ENCODE data around the gene RNF126. TPM values are rescaled to one million over a fixed set of nuclear protein-coding genes. Genes with fewer than 3 reads are reported as not detected.
"Not testable (repeated sequence)": the region's sequence is repeated elsewhere in the genome, so short reads cannot be mapped to it uniquely, and the experiment has no call there.

Gene RNF126
- total RNA-seq, 4 donors from 2014 or later, result 96.6 to 156 (median 126) TPM

DNA sequence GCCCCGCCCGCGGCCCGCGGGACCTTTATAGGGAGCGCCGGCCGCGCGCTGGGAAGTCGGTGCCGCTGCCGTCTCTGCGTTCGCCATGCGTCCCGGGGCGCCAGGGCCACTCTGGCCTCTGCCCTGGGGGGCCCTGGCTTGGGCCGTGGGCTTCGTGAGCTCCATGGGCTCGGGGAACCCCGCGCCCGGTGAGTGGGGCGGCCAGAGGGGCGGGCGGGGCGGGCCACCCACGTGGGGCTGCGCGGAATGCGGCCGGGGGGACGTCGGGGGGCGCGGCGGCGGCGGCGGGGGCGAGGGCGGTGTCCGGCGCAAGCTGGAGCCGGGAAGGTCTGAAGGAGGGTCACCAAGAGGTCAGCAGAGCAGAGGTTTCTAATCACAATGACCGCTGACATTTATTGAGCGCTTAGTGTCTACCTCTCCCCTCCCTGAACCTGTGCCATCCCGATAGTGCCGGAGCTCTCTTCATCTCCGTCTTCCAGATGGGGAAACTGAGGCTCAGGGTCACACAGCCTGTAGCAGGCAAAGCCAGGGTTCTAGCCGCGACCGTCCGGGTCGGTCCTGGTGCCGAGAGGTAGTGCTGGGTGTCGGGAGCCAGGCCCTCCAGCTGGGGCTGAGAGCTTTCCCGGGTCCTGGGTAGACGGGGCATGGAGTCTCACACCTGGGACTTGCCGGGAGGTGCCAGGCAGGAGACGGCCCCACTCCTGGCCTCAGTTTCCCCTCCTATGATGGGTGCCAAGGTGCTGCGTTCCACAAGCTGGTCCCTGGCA is 13.5 kb upstream of the RNF126 start, which contains the start of gene FSTL3:
TSS of gene FSTL3 (plus strand) at position 54 of the 767 bp plus-strand sequence. CDS start at position 86, 32 bp downstream.
- DNase-seq (ENCODE audit: low spot score in 2 of 2), result no peak
- intact Hi-C loops (cut with DNase I; ENCODE audit: low total_unique reads), result no loop called here
- 2 to 5% methylated on average over 30 to 50 of the region's 63 CpGs for WGBS, 2 donors
- TF ChIP-seq POLR2A (IDR thresholded peaks at IDR 0.05), result no peak
- TF ChIP-seq, protein P1, sequence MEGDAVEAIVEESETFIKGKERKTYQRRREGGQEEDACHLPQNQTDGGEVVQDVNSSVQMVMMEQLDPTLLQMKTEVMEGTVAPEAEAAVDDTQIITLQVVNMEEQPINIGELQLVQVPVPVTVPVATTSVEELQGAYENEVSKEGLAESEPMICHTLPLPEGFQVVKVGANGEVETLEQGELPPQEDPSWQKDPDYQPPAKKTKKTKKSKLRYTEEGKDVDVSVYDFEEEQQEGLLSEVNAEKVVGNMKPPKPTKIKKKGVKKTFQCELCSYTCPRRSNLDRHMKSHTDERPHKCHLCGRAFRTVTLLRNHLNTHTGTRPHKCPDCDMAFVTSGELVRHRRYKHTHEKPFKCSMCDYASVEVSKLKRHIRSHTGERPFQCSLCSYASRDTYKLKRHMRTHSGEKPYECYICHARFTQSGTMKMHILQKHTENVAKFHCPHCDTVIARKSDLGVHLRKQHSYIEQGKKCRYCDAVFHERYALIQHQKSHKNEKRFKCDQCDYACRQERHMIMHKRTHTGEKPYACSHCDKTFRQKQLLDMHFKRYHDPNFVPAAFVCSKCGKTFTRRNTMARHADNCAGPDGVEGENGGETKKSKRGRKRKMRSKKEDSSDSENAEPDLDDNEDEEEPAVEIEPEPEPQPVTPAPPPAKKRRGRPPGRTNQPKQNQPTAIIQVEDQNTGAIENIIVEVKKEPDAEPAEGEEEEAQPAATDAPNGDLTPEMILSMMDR (IDR thresholded peaks at IDR 0.05), result no peak
- peak within 1 kb of the TSS; percentile 44 for H3K4me3 ChIP-seq (ENCODE audit: low read depth, poor library complexity, severe bottlenecking)

DNA sequence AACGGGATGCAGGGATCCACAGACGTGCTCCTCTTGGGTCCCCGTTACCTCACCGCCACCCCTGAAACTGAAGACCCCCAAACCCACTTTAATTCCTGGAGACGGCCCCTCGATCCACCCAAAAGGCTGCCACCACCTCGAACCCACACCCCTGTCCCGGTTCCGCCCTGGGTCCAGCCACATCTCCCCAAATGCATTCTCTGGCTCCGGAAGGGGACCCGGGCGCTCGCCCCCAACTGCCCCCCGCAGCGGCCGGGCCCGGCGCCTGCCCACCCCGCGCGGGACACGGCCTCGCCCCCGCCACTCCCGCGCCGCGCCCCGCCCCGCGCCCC is 13.0 kb upstream of the RNF126 start:
- no peak for DNase-seq (ENCODE audit: low spot score in 2 of 2)
- H3K4me3 ChIP-seq (ENCODE audit: low read depth, poor library complexity, severe bottlenecking), result no peak overlapping the region
- WGBS, 2 donors, result 11% methylated on average over 10 to 19 of the region's 31 CpGs
- intact Hi-C loops (cut with DNase I; ENCODE audit: low total_unique reads), result no loop called here
- no peak for TF ChIP-seq POLR2A (IDR thresholded peaks at IDR 0.05)
- TF ChIP-seq, protein P1 (IDR thresholded peaks at IDR 0.05), result no peak

DNA sequence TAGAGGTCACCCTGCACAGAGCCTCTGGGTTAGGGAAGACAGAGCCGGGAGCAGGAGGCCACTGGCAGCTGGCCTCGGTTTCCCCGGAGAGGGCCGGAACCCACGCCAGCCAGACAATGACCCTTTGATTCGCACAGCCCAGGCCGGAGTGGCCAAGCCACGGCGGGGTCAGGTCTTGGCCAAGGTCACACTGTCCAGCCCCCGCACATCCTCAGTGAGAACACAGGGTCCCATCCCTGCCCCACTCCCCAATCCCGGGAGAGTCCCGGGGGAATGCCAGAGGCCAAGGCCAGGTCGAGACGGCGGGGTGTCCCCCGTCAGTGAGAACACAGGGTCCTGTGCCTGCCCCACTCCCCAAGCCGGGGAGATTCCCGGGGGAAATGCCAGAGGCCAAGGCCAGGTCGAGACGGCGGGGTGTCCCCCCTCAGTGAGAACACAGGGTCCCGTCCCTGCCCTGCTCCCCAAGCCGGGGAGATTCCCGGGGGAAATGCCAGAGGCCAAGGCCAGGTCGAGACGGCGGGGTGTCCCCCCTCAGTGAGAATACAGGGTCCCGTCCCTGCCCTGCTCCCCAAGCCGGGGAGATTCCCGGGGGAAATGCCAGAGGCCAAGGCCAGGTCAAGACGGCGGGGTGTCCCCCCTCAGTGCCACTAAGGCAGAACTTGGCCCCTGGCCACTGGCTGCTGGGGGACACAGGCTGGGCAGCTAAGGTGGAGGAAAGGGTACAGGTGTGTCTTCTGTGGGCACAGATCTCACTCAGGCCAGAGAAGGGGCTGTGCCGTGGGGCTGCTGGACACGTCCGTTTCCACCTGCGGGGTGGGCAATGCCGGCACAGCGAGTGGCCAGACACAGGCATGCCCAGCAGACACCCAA is 11.5 kb upstream of the RNF126 start:
- 61 to 68% methylated on average over 27 to 38 of the region's 38 CpGs for WGBS, 2 donors
- no peak for DNase-seq (ENCODE audit: low spot score in 2 of 2)
- H3K4me3 ChIP-seq (ENCODE audit: low read depth, poor library complexity, severe bottlenecking), result no peak overlapping the region
- no peak for TF ChIP-seq POLR2A (IDR thresholded peaks at IDR 0.05)
- TF ChIP-seq, protein P1 (IDR thresholded peaks at IDR 0.05), result no peak
- intact Hi-C loops (cut with DNase I; ENCODE audit: low total_unique reads), result no loop called here

DNA sequence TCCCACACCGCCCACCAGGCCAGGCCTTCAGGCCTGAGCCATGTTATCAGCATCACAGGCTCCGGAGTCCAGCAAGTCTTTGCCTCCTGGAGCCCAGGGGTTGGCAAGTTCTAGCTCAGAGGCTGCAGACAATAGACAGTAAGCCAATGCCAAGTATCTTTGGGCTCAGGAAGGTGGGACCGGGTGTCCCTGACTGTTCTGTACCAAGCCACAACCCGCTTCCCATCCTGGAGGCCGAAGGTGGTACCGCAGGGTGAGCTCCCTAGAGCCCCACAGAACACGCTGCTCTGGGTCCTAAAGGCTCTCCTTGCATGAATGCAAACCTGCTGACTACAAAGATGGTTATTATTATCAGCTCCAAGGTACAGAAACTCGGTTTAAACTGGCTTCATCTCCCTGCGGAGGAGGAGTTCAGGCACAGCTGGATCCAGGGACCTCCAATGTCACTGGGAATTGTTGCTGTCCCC is 7.6 kb upstream of the RNF126 start:
- intact Hi-C loops (cut with DNase I; ENCODE audit: low total_unique reads), result no loop called here
- H3K4me3 ChIP-seq (ENCODE audit: low read depth, poor library complexity, severe bottlenecking), result no peak overlapping the region
- WGBS, 2 donors, result 74 to 79% methylated on average over 9 of the region's 9 CpGs
- no peak for DNase-seq (ENCODE audit: low spot score in 2 of 2)
- TF ChIP-seq, protein P1 (IDR thresholded peaks at IDR 0.05), result no peak
- no peak for TF ChIP-seq POLR2A (IDR thresholded peaks at IDR 0.05)

DNA sequence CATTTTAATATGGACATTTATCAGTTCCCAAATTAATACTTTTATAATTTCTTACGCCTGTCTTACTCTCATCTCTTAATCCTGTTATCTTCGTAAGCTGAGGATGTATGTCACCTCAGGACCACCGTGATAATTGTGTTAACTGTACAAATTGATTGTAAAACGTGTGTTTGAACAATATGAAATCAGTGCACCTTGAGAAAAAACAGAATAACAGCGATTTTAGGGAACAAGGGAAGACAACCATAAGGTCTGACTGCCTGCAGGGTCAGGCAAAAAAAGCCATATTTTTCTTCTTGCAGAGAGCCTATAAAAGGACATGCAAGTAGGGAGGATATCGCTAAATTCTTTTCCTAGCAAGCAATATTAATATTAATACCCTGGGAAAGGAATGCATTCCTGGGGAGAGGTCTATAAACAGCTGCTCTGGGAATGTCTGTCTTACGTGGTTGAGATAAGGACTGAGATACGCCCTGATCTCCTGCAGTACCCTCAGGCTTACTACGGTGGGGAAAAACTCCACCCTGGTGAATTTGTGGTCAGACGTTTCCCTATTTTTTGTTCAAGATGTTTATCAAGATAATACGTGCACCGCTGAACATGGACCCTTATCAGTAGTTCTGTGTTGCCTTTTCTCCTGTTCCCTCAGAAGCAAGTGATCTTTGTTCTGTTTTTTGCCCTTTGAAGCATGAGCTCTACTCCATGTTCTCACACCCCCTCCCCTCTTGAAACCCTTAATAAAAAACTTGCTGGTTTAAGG is 5.8 kb upstream of the RNF126 start:
- H3K4me3 ChIP-seq (ENCODE audit: low read depth, poor library complexity, severe bottlenecking); intact Hi-C loops (cut with DNase I; ENCODE audit: low total_unique reads); DNase-seq (ENCODE audit: low spot score in 2 of 2): not testable (repeated sequence)
- WGBS, 2 donors, result 63 to 64% methylated on average over 12 of the region's 12 CpGs

DNA sequence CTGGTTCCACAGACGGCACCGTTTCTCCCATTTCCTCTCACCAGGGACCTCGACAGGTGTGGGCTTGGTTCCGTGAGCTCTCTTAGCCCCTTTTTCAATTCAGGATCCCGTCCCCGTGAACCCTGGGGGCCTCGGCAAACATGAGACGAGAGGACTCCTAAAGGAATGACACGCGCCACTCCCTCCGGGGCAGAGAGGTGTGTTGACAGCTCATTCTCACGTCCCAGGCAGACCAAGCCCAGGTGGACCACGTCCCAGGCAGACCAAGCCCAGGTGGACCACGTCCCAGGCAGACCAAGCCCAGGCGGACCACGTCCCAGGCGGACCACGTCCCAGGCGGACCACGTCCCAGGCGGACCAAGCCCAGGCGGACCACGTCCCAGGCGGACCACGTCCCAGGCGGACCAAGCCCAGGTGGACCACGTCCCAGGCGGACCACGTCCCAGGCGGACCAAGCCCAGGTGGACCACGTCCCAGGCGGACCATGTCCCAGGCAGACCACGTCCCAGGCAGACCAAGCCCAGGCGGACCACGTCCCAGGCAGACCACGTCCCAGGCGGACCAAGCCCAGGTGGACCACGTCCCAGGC is 4.1 kb upstream of the RNF126 start:
- WGBS, 2 donors, result 84 to 94% methylated on average over 21 of the region's 38 CpGs
- intact Hi-C loops (cut with DNase I; ENCODE audit: low total_unique reads); DNase-seq (ENCODE audit: low spot score in 2 of 2); H3K4me3 ChIP-seq (ENCODE audit: low read depth, poor library complexity, severe bottlenecking): not testable (repeated sequence)
